GM18526 (cell line): ENCODE results near the gene PSEN2.

Experiments
- POLR2A ChIP-seq: IDR thresholded peaks from 3 replicates; pipeline ENCODE4 v1.6.1; 2011; ENCODE audit not compliant: insufficient read length; ENCODE audit errors: extremely low read depth

PSEN2 gene

GRCh38 chr1:226934483-226935237 is 64.2 kb downstream of the PSEN2 start:
- no peak for TF ChIP-seq POLR2A

GRCh38 chr1:226937940-226938725 is 67.7 kb downstream of the PSEN2 start:
- no peak for TF ChIP-seq POLR2A

- TF ChIP-seq POLR2A, result no peak
Measured at GRCh38 chr1:226938903-226939437, 68.6 kb downstream of the PSEN2 start.

- TF ChIP-seq POLR2A, result peak; percentile 93
Measured at GRCh38 chr1:226939438-226940028, 69.1 kb downstream of the PSEN2 start.

GRCh38 chr1:226940029-226940805 is 69.8 kb downstream of the PSEN2 start, which contains the start of gene COQ8A:
Gene COQ8A, plus strand, starts transcription at chr1:226940294. Its CDS starts 21,092 bp downstream, at chr1:226961386.
- TF ChIP-seq POLR2A, result no peak

GRCh38 chr1:226940806-226941067 is 70.3 kb downstream of the PSEN2 start:
- no peak for TF ChIP-seq POLR2A

GRCh38 chr1:226942392-226942791 is 72.0 kb downstream of the PSEN2 start:
- TF ChIP-seq POLR2A, result no peak

- no peak for TF ChIP-seq POLR2A
Measured at GRCh38 chr1:226943156-226943555, 72.7 kb downstream of the PSEN2 start.

GRCh38 chr1:226943927-226944326 is 73.5 kb downstream of the PSEN2 start:
- no peak for TF ChIP-seq POLR2A

- no peak for TF ChIP-seq POLR2A
Measured at GRCh38 chr1:226945106-226945857, 74.9 kb downstream of the PSEN2 start.
